Measurements from ENCODE around the gene TUT4. TPM values are rescaled to one million over a fixed set of nuclear protein-coding genes. Genes with fewer than 3 reads are reported as not detected.

The TUT4 gene
- total and polyA plus RNA-seq, 2 of the 4 experiments (the other 2 are of a cell fraction), result 10.9 to 40.0 TPM

GRCh38 chr1:52472384-52472783 is 80.5 kb downstream of the TUT4 start:
- in situ Hi-C loops (cut with MboI; ENCODE audit: low sequenced_read_pairs), result no loop called here

More at GRCh38 chr1:52472384-52472783, 80.5 kb downstream of the TUT4 start:
- ATAC-seq (ENCODE audit: low read depth), result no peak
- Histone ChIP-seq H3K9ac (ENCODE audit: low read depth, low read length) (no peak overlapping the region), H2BK15ac (ENCODE audit: low read depth, low read length) (no peak overlapping the region), H3K9me3 (ENCODE audit: control insufficient read depth, insufficient read depth, low read length) (no peaks in the 10 kb centered on the region), H3K4me2 (ENCODE audit: low read depth, low read length) (no peak overlapping the region), H3K23ac (ENCODE audit: low read depth, low read length) (no peak overlapping the region), H4K20me1 (ENCODE audit: insufficient read depth, low read length) (no peaks in the 10 kb centered on the region), H3K36me3 (ENCODE audit: control insufficient read depth, insufficient read depth, low read length) (peaks cover 3% of the 10 kb centered on the region), H3K4ac (ENCODE audit: low read depth, low read length) (no peak overlapping the region), H3K14ac (replicated peaks; ENCODE audit: low read depth, low read length) (no peak overlapping the region), H2AK5ac (ENCODE audit: low read depth, low read length) (no peak overlapping the region), H4K8ac (ENCODE audit: low read depth in 2 of 2, low read length in 2 of 2) (no peak overlapping the region), H3K4me1 (ENCODE audit: control insufficient read depth, insufficient read depth, low read length) (no peaks in the 10 kb centered on the region), H3K79me1 (ENCODE audit: low read depth in 1 of 2, low read length in 2 of 2) (no peaks in the 10 kb centered on the region), H2BK20ac (ENCODE audit: low read depth, low read length) (no peak overlapping the region), H2BK5ac (ENCODE audit: low read depth, low read length, poor library complexity, severe bottlenecking) (no peak overlapping the region), H3K27ac (ENCODE audit: insufficient read depth, low read length) (no peak overlapping the region), H3K9me1 (ENCODE audit: insufficient read depth, low read length) (no peaks in the 10 kb centered on the region), H2AFZ (replicated peaks; ENCODE audit: low read length, poor library complexity) (no peak overlapping the region), H3K4me3 (ENCODE audit: insufficient read depth, low read depth, low read length) (no peak overlapping the region), H3K18ac (ENCODE audit: low read depth, low read length) (no peak overlapping the region), H3K56ac (ENCODE audit: extremely low read depth, insufficient read depth, low read length) (no peak overlapping the region), H3K27me3 (ENCODE audit: control insufficient read depth, insufficient read depth, low read length) (no peaks in the 10 kb centered on the region), H2AK9ac (replicated peaks; ENCODE audit: low read depth, low read length, poor library complexity) (no peak overlapping the region), H2BK120ac (ENCODE audit: low read depth, low read length) (no peak overlapping the region), H4K91ac (ENCODE audit: insufficient read depth, low read depth, low read length) (no peak overlapping the region), H4K5ac (ENCODE audit: low read depth, low read length) (no peak overlapping the region)
- BruUV-seq (replicated peaks), result no TSS peak
- ChIA-PET POLR2A (ENCODE audit: unreplicated experiment) (no interaction called here), CTCF (interaction anchor here (0.7 to 0.8 kb wide), 2 partner anchors 8 to 42 kb away, joined by 3 to 7 read pairs; no protein-coding TSS in a partner anchor)
- intact Hi-C loops (cut with micrococcal nuclease) (no loop called here), dilution Hi-C loops (cut with HindIII; ENCODE audit: low sequenced_read_pairs, unreplicated experiment) (no loop called here)
- DNase-seq, result no peak
- WGBS, 2 experiments (ENCODE audit: extremely low coverage in 2 of 2, insufficient read length in 1 of 2), result no CpG with 5 or more reads among the region's 1 CpG
- no peak for TF ChIP-seq RCOR1 (IDR thresholded peaks at IDR 0.05; ENCODE audit: insufficient replicate concordance, low read length)
- no peak for TF ChIP-seq USF2 (IDR thresholded peaks at IDR 0.05; ENCODE audit: low read depth, low read length)
- no peak for TF ChIP-seq SMC3 (IDR thresholded peaks at IDR 0.05; ENCODE audit: low read depth, low read length)
- TF ChIP-seq MAZ (IDR thresholded peaks at IDR 0.05; ENCODE audit: borderline replicate concordance, low read depth, low read length), result no peak
- no peak for TF ChIP-seq CEBPB (IDR thresholded peaks at IDR 0.05; ENCODE audit: low read depth, low read length)
- no peak for TF ChIP-seq MXI1 (IDR thresholded peaks at IDR 0.05; ENCODE audit: borderline replicate concordance, low read depth, low read length)
- no peak for TF ChIP-seq ELK1 (IDR thresholded peaks at IDR 0.05; ENCODE audit: borderline replicate concordance, low read depth, low read length)
- no peak for TF ChIP-seq CHD1 (IDR thresholded peaks at IDR 0.05; ENCODE audit: low read depth, low read length)
- no peak for TF ChIP-seq MAFK (IDR thresholded peaks at IDR 0.05; ENCODE audit: low read depth, low read length)
- TF ChIP-seq FOS (IDR thresholded peaks at IDR 0.05; ENCODE audit: low read depth, low read length), result no peak
- no peak for TF ChIP-seq RFX5 (IDR thresholded peaks at IDR 0.05; ENCODE audit: low read depth, low read length)
